Stimulated activated CD8-positive, alpha-beta memory T cell treated with anti-CD3 and anti-CD28 coated beads, Interleukin-4, amount 100 ng/mL, for 24 hours (primary cell): ENCODE results near the gene DNASE2B.

Source experiments
- DNase-seq: peaks from one replicate; pipeline ENCODE4 v3.0.0-alpha.2; 2020; ENCODE audit warnings: low read depth

DNASE2B gene

GRCh38 chr1:84374991-84375696 lies 23.1 kb upstream of the DNASE2B start:
- no peak for DNase-seq

DNA sequence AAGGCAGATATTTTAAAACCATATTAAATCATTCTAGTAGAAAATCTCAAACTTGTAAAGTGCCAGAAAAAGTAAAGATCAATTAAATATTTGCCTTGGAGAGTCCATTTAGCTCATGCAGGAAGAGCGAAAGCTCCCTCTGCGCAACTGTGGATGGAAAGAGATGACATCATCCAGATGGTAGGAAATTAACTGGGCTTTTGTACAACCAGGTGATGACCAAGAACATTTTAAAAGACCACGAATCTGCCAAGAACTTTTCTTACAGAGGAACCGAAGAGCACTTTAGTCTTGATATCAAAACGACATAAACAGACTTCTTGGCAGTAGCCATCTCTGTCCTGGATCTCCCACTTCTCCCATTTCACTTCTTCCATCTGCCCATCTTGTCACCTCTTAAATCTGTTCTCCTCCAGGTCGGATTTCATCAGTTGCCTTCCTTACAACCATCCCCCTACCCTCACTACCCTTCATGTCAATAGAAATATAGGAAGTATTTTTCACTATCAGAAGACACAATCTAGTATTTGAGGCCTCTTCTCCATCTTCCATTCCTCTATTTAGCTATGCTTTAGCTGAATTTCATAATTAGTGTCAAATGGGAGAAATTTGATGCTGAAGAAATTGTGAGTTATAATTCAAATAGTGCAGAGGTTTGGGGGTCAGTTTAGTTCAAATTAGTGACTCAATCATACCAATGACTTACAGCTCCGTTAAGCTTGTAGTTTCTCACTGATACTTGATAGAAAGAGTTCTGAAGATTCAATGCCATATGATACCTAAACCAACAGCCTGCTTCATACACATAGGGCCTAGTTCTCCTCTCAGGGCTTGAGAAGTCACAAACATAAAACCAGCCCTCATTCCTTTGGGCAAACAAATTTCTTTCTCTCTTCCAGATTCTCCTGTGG lies 22.0 kb upstream of the DNASE2B start:
- DNase-seq: no peak

DNA sequence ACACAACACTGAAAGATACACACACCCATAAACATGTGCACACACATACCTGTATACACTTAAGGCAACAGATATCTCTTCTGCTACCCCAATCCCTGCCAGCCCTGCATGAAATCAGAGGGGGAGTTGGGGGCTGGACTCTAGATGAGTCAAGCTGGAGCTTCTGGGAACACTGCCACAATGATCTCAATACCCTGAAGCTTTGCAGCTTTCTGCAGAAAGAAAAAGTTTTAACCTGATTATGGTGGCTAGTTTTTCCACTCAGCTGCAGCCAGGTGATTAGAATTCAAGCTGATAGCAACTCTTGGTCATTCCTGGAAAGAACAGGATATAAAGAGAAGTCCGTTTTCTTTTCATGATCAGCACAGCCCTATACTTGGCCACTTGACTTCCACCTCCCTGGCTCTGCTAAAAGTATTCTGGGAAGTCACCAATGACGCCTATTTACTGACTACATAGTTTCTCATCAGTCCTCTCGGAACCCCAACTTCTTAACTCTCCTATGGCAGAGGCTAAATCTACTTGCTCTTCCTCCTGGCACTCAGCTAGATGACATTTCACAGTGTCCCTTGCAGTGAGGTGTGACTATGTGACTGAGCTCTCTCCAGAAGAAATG lies 20.7 kb upstream of the DNASE2B start:
- DNase-seq: no peak

GRCh38 chr1:84379138-84379916 lies 19.0 kb upstream of the DNASE2B start:
- DNase-seq: no peak

DNA sequence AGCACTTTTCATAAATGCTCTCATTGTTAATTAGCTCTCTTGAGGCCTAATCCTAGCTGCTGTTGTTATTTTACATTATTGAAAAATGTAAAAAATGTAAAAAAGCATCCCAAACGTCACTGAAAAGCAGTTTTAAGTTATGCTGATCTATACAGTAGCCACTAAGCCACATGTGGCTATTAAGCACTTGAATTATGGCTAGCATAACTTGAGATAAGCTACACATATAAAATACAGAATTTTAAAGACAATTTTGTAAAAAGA lies 18.4 kb upstream of the DNASE2B start:
- DNase-seq: no peak

GRCh38 chr1:84382127-84382526 lies 16.2 kb upstream of the DNASE2B start:
- no peak for DNase-seq

DNA sequence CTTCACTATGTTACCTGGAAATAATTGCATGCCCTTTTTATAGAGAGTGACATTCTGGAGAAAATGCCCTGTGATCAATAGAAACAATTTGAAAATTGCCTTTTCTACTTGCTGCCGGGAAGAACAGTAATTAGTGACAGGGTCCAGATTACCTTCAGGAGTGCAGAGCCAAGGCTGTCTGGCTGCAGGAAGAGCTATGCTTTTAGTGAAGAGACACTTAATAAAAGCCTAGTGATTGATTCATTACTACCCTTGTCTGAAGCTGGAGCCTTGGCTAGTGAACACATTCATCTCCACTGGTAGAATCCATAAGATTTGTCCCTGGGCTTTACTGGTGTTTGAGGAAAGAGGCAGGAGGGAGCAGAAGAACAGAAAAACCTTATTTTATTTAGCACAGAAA lies 12.9 kb upstream of the DNASE2B start:
- no peak for DNase-seq

- DNase-seq: no peak
Observed at GRCh38 chr1:84386716-84387479, 11.4 kb upstream of the DNASE2B start.

- no peak for DNase-seq
Observed at GRCh38 chr1:84387480-84388163, 10.7 kb upstream of the DNASE2B start.

- no peak for DNase-seq
Observed at GRCh38 chr1:84390226-84390625, 8.1 kb upstream of the DNASE2B start.

DNA sequence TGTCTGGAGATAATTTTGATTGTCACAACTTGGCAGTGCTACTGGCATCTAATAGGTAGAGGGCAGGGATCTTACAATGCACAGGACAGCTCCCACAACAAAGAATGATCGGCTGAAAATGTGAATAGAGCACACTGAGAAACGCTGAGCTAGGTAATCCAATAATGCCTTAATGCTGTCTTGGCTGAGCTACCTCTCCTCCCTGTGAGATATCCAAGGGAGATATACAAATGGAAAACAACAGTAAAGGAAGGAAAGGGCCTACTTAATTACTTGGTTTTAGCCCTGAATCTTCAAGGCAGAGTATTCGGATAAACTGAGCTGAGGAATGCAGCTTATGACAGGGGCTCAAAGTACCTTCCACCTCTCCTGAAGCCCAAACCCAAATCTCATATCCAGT lies 2.9 kb downstream of the DNASE2B start:
- DNase-seq: no peak

- no peak for DNase-seq
Observed at GRCh38 chr1:84402060-84402459, 3.8 kb downstream of the DNASE2B start.

DNA sequence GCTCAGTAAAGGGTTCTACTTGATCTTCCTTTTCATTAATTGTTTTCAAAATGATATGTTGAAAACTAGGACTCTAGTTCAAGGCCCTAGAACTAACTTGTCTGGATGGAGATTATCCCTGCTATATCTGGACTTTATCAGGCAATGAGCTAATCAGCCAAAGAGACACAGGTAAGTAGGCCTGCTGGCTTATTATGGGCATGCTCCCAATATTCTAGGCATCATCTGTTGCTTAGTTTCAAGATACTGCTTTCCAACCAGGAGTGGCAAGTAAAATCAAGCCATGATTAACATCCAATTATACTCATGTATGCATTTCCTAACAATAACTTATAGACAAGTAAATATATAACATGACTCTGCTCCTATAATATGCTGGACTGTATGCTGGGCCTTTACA lies 4.2 kb downstream of the DNASE2B start:
- DNase-seq: no peak

DNA sequence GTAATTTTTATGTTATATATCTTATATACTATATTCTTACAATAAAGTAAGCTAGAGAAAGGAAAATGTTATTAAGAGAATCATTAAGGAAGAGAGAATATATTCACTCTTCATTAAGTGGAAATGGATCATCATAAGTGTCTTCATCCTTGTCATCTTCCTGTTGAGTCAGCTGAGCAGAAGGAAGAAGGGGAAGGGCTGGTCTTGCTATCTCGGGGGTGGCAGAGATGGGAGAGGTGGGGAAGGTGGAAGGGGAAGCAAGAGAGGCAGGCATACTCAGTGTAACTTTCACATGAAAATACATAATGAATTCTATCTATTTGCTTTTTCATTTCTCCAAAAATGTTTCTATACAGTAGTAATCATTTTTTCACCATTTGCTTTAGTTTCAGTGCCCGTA lies 5.1 kb downstream of the DNASE2B start:
- DNase-seq: no peak

- DNase-seq: no peak
Observed at GRCh38 chr1:84406346-84406861, 8.1 kb downstream of the DNASE2B start.

DNA sequence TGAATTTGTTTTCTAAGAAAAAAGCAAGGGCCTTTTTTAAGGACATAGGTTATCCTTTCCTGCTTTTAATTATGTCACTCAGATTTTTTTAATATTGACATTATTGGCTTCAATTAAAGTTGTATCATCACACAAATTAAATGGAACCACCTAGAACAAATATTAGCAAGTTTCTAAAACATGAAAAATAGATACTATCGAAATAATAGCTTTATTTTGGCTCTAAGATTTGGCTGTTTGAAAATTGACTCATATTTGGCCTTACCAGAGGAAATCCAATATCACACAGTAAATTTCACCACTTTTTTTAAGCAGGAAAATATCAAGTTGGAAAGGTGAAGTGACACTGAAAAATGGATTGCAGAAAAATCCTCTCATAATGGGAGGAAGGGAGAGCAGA lies 9.2 kb downstream of the DNASE2B start:
- DNase-seq: no peak

DNA sequence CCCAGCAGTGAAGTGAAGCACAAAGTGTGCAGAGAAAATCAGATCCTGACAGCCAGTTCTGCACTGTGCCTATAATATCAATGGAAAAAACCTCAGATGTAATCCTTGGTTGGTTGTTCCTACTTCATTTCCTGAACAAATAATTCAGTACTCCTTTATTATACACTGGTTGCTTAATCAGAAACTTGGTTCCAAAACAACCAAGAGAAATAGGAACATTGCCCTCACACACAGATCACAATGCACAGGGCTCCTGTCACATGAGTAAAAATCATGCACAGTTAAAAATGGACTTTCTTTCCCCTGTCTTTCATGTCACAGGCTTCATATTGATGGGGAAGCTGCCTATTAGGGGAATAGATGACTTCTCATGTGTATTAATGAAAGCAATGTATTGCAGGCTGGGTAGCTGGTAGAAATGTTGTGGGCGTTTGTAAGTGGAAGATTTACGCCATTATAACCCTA lies 9.7 kb downstream of the DNASE2B start:
- no peak for DNase-seq

GRCh38 chr1:84409888-84410287 lies 11.6 kb downstream of the DNASE2B start:
- DNase-seq: no peak

- no peak for DNase-seq
Observed at GRCh38 chr1:84410328-84411095, 12.2 kb downstream of the DNASE2B start.
